Skeletal muscle satellite cell (primary cell): ENCODE results near the gene USP43.

Experiments used
- H3K27me3 ChIP-seq: 2 replicates; pipeline ENCODE4 v1.7.0; 2013; ENCODE audit warnings: low read length; ENCODE audit not compliant: control insufficient read depth, insufficient read depth
- H3K36me3 ChIP-seq: 2 replicates; pipeline ENCODE4 v1.7.0; 2013; ENCODE audit warnings: mild to moderate bottlenecking, control low read depth, low read length; ENCODE audit not compliant: insufficient read depth
- H3K4me1 ChIP-seq: 2 replicates; pipeline ENCODE4 v1.7.0; 2013; ENCODE audit warnings: low read length; ENCODE audit not compliant: control insufficient read depth, insufficient read depth
- H3K4me2 ChIP-seq: 2 replicates; pipeline ENCODE4 v1.7.0; 2013; ENCODE audit warnings: mild to moderate bottlenecking, low read length
- H3K4me3 ChIP-seq: 2 replicates; pipeline ENCODE4 v1.7.0; 2013; ENCODE audit warnings: low read length
- H3K9ac ChIP-seq: 2 replicates; pipeline ENCODE4 v1.7.0; 2013; ENCODE audit warnings: mild to moderate bottlenecking, low read depth, low read length, moderate library complexity
- H3K9me3 ChIP-seq: replicated peaks from 2 replicates; pipeline ENCODE4 v1.7.0; 2013; ENCODE audit warnings: mild to moderate bottlenecking, control low read depth, low read length

Gene USP43

GRCh38 chr17:9693755-9694154 is 48.4 kb downstream of the USP43 start:
- H3K4me3 ChIP-seq, result no peak overlapping the region
- H3K4me2 ChIP-seq, result no peak overlapping the region
- H3K36me3 ChIP-seq, result no peaks in the 10 kb centered on the region
- no peaks in the 10 kb centered on the region for H3K27me3 ChIP-seq
- no peaks in the 10 kb centered on the region for H3K4me1 ChIP-seq
- H3K9me3 ChIP-seq, result no peaks in the 10 kb centered on the region
- H3K9ac ChIP-seq, result no peak overlapping the region

GRCh38 chr17:9696279-9697044 is 51.1 kb downstream of the USP43 start:
- Histone ChIP-seq H3K27me3 (no peaks in the 10 kb centered on the region), H3K4me1 (no peaks in the 10 kb centered on the region), H3K4me2 (no peak overlapping the region), H3K9me3 (no peaks in the 10 kb centered on the region), H3K4me3 (no peak overlapping the region), H3K9ac (no peak overlapping the region), H3K36me3 (no peaks in the 10 kb centered on the region)

GRCh38 chr17:9700136-9700535 is 54.8 kb downstream of the USP43 start:
- H3K4me1 ChIP-seq, result no peaks in the 10 kb centered on the region
- no peak overlapping the region for H3K4me2 ChIP-seq
- H3K36me3 ChIP-seq, result no peaks in the 10 kb centered on the region
- H3K4me3 ChIP-seq, result no peak overlapping the region
- no peaks in the 10 kb centered on the region for H3K9me3 ChIP-seq
- H3K27me3 ChIP-seq, result no peaks in the 10 kb centered on the region
- no peak overlapping the region for H3K9ac ChIP-seq

- no peak overlapping the region for H3K9ac ChIP-seq
- H3K9me3 ChIP-seq, result no peaks in the 10 kb centered on the region
- no peaks in the 10 kb centered on the region for H3K36me3 ChIP-seq
- no peak overlapping the region for H3K4me3 ChIP-seq
- no peaks in the 10 kb centered on the region for H3K27me3 ChIP-seq
- H3K4me1 ChIP-seq, result no peaks in the 10 kb centered on the region
- no peak overlapping the region for H3K4me2 ChIP-seq
Measured at GRCh38 chr17:9700754-9701476, 55.6 kb downstream of the USP43 start.

- H3K9me3 ChIP-seq, result no peaks in the 10 kb centered on the region
- no peak overlapping the region for H3K9ac ChIP-seq
- no peaks in the 10 kb centered on the region for H3K4me1 ChIP-seq
- no peak overlapping the region for H3K4me3 ChIP-seq
- H3K4me2 ChIP-seq, result no peak overlapping the region
- H3K27me3 ChIP-seq, result no peaks in the 10 kb centered on the region
- no peaks in the 10 kb centered on the region for H3K36me3 ChIP-seq
Measured at GRCh38 chr17:9702482-9702881, 57.2 kb downstream of the USP43 start.

- Histone ChIP-seq H3K4me3 (no peak overlapping the region), H3K9me3 (no peaks in the 10 kb centered on the region), H3K27me3 (no peaks in the 10 kb centered on the region), H3K4me2 (no peak overlapping the region), H3K4me1 (no peaks in the 10 kb centered on the region), H3K9ac (no peak overlapping the region), H3K36me3 (no peaks in the 10 kb centered on the region)
Measured at GRCh38 chr17:9702914-9703780, 57.8 kb downstream of the USP43 start.

- H3K4me1 ChIP-seq, result no peaks in the 10 kb centered on the region
- H3K4me3 ChIP-seq, result no peak overlapping the region
- H3K9ac ChIP-seq, result no peak overlapping the region
- no peaks in the 10 kb centered on the region for H3K36me3 ChIP-seq
- no peaks in the 10 kb centered on the region for H3K9me3 ChIP-seq
- H3K27me3 ChIP-seq, result no peaks in the 10 kb centered on the region
- no peak overlapping the region for H3K4me2 ChIP-seq
Measured at GRCh38 chr17:9703781-9704082, 58.4 kb downstream of the USP43 start.

GRCh38 chr17:9705745-9706144 is 60.4 kb downstream of the USP43 start:
- H3K27me3 ChIP-seq, result no peaks in the 10 kb centered on the region
- no peak overlapping the region for H3K9ac ChIP-seq
- H3K9me3 ChIP-seq, result no peaks in the 10 kb centered on the region
- no peak overlapping the region for H3K4me3 ChIP-seq
- H3K36me3 ChIP-seq, result no peaks in the 10 kb centered on the region
- H3K4me1 ChIP-seq, result no peaks in the 10 kb centered on the region
- no peak overlapping the region for H3K4me2 ChIP-seq

GRCh38 chr17:9707948-9708347 is 62.6 kb downstream of the USP43 start:
- Histone ChIP-seq H3K9me3 (no peaks in the 10 kb centered on the region), H3K4me1 (no peaks in the 10 kb centered on the region)

GRCh38 chr17:9714801-9715200 is 69.5 kb downstream of the USP43 start:
- Histone ChIP-seq H3K4me1 (no peaks in the 10 kb centered on the region), H3K9me3 (no peaks in the 10 kb centered on the region), H3K36me3 (no peaks in the 10 kb centered on the region), H3K4me2 (no peak overlapping the region), H3K4me3 (no peak overlapping the region), H3K9ac (no peak overlapping the region), H3K27me3 (peaks cover 4% of the 10 kb centered on the region)

More at GRCh38 chr17:9707948-9708347, 62.6 kb downstream of the USP43 start:
- Histone ChIP-seq H3K9ac (no peak overlapping the region), H3K27me3 (no peaks in the 10 kb centered on the region), H3K36me3 (no peaks in the 10 kb centered on the region), H3K4me3 (no peak overlapping the region), H3K4me2 (no peak overlapping the region)

- Histone ChIP-seq H3K9me3 (no peaks in the 10 kb centered on the region), H3K27me3 (peaks cover 4% of the 10 kb centered on the region), H3K36me3 (no peaks in the 10 kb centered on the region), H3K4me1 (no peaks in the 10 kb centered on the region), H3K4me2 (no peak overlapping the region), H3K4me3 (no peak overlapping the region), H3K9ac (no peak overlapping the region)
Measured at GRCh38 chr17:9715503-9716016, 70.2 kb downstream of the USP43 start.
